K562 (cell line): ENCODE measurements around the gene ARHGAP10. TPM values are rescaled to one million over a fixed set of nuclear protein-coding genes. Genes with fewer than 3 reads are reported as not detected.

ENCODE experiments used
- ATAC-seq: fragments of 200-7000 bp; cut with Tn5 transposase; 3 replicates; pipeline ENCODE4 v1.9.1; 2020; ENCODE audit warnings: moderate library complexity
- BruUV-seq: library from RNA; stranded (reverse); fragments of 400-500 nt; replicated peaks from 2 replicates; lab custom pipeline; 2021; lab: Mats Ljungman, UMichigan
- CTCF ChIA-PET: fragments of 300-600 bp; formaldehyde crosslinking; extraction: SDS; loops from one replicate; lab custom pipeline; 2021; ENCODE audit warnings: low intra/inter-chr PET ratio; lab: Yijun Ruan, JAX
- POLR2A ChIA-PET: fragments of 300-600, 350-650 bp; sonication (Branson Sonifier 250); formaldehyde crosslinking; extraction: SDS; loops from one replicate; lab custom pipeline; 2021; ENCODE audit warnings: antibody characterized with exemption, inconsistent platforms; lab: Yijun Ruan, JAX
- DNase-seq, 4 experiments: peaks; one replicate each; pipeline versions ENCODE4 v3.0.0 to v3.0.0-alpha.2; 2011 to 2018; ENCODE audit warnings: low spot score in 3 of 4, mixed read lengths in 3 of 4; ENCODE audit errors: extremely low read depth in 1 of 4
- FAIRE-seq: peaks from 2 replicates; lab custom pipeline; 2011; peaks lifted over from hg19 to GRCh38; lab: Jason Lieb, UNC
- H2AFZ ChIP-seq: 2 replicates; pipeline ENCODE4 v1.6.0; 2011; ENCODE audit warnings: low read depth, low read length, control low read depth, inconsistent platforms
- H3K27ac ChIP-seq: fragments of 200-600 bp; 3 replicates; pipeline ENCODE4 v1.8.0; 2011; ENCODE audit warnings: low read depth, mild to moderate bottlenecking, control low read depth, inconsistent platforms, low read length, moderate library complexity, mixed read lengths; ENCODE audit errors: extremely low read depth
- H3K27me3 ChIP-seq, 2 experiments: fragments of 300-600 bp in 1 of 2; 2 replicates in 1 of 2; 3 replicates in 1 of 2; pipeline versions ENCODE4 v1.6.0 to v1.8.0; 2011; ENCODE audit warnings: inconsistent platforms in 2 of 2, low read length in 2 of 2, mild to moderate bottlenecking in 1 of 2, mixed read lengths in 1 of 2, moderate library complexity in 1 of 2; ENCODE audit not compliant: control insufficient read depth in 2 of 2, insufficient read depth in 2 of 2
- H3K36me3 ChIP-seq: fragments of 300-600 bp; 3 replicates; pipeline ENCODE4 v1.8.0; 2011; ENCODE audit warnings: mild to moderate bottlenecking, low read length, inconsistent platforms; ENCODE audit not compliant: control insufficient read depth, insufficient read depth
- H3K4me1 ChIP-seq, 2 experiments: fragments of 200-600 bp in 1 of 2; replicated peaks in 1 of 2; 2 replicates in 1 of 2; 3 replicates in 1 of 2; pipeline versions ENCODE4 v1.5.1 to v1.8.0; 2011; ENCODE audit warnings: inconsistent platforms in 2 of 2, low read length in 2 of 2, mild to moderate bottlenecking in 1 of 2, mixed read lengths in 1 of 2, moderate library complexity in 1 of 2; ENCODE audit not compliant: control insufficient read depth in 2 of 2, insufficient read depth in 2 of 2
- H3K4me2 ChIP-seq: 2 replicates; pipeline ENCODE4 v1.6.1; 2011; ENCODE audit warnings: low read length, control low read depth, inconsistent platforms, mixed read lengths; ENCODE audit not compliant: insufficient read depth
- H3K4me3 ChIP-seq: fragments of 200-600 bp; sonication (generic), shearing (Covaris generic); 2 replicates; pipeline ENCODE4 v1.5.1; 2016; ENCODE audit warnings: control low read depth, inconsistent platforms
- H3K79me2 ChIP-seq: fragments of 200-600 bp; 3 replicates; pipeline ENCODE4 v1.8.0; 2011; ENCODE audit warnings: low read length, inconsistent platforms; ENCODE audit not compliant: control insufficient read depth, insufficient read depth
- H3K9ac ChIP-seq, 2 experiments: 2 replicates each; pipeline versions ENCODE4 v1.6.0 to v1.6.1; 2011; ENCODE audit warnings: low read depth in 2 of 2, low read length in 2 of 2, control low read depth in 1 of 2, inconsistent platforms in 1 of 2, mild to moderate bottlenecking in 1 of 2, mixed read lengths in 1 of 2; ENCODE audit not compliant: insufficient read depth in 1 of 2
- H3K9me1 ChIP-seq: one replicate; pipeline ENCODE4 v1.6.0; 2011; ENCODE audit warnings: inconsistent platforms, mild to moderate bottlenecking, low read length, moderate library complexity; ENCODE audit not compliant: control insufficient read depth, insufficient read depth
- H3K9me3 ChIP-seq: replicated peaks from 2 replicates; pipeline ENCODE4 v1.5.1; 2011; ENCODE audit warnings: low read depth, low read length, inconsistent platforms; ENCODE audit not compliant: control insufficient read depth, insufficient read depth
- H4K20me1 ChIP-seq: replicated peaks from 2 replicates; pipeline ENCODE4 v1.6.1; 2011; ENCODE audit warnings: low read length, inconsistent platforms, mixed read lengths; ENCODE audit not compliant: control insufficient read depth, insufficient read depth
- EP400 ChIP-seq: fragments of 450-650 bp; IDR thresholded peaks from 2 replicates; pipeline ENCODE4 v1.6.1; 2017; ENCODE audit warnings: antibody characterized with exemption, mild to moderate bottlenecking, moderate library complexity
- SAP30 ChIP-seq: fragments of 200-600 bp; sonication (generic); IDR thresholded peaks from 2 replicates; pipeline ENCODE4 v1.6.1; 2012; ENCODE audit warnings: borderline replicate concordance, low read depth, mild to moderate bottlenecking, moderate library complexity, low read length, control low read depth, inconsistent platforms; ENCODE audit not compliant: insufficient read depth, poor library complexity, severe bottlenecking
- ZC3H4 ChIP-seq: sonication (generic); formaldehyde crosslinking; IDR thresholded peaks from 2 replicates; pipeline ENCODE4 v1.9.0; 2021; ENCODE audit warnings: missing genetic modification reagents, borderline replicate concordance
- WGBS: fragments of 100-300 bp; shearing (Covaris generic); methylation state at CpG from one replicate; pipeline ENCODE4 v1.1.6; 2016; ENCODE audit warnings: low coverage, mixed read lengths; ENCODE audit not compliant: insufficient coverage; ENCODE audit errors: missing lambda C conversion rate; 5-methylcytosine and 5-hydroxymethylcytosine counted together
- in situ Hi-C: fragments of 300-500 bp; cut with MboI; formaldehyde crosslinking; loops from 4 replicates; pipeline ENCODE4 v1.15.0; 2018; ENCODE audit warnings: inconsistent platforms, mixed read lengths
- intact Hi-C: fragments of 100-400 bp; cut with micrococcal nuclease; formaldehyde crosslinking; loops from 2 replicates; pipeline ENCODE4 v1.14.2; 2022
- polyA plus RNA-seq, 8 experiments: library from polyadenylated mRNA; depleted of rRNA in 4 of 8; stranded (reverse) in 5 of 8; unstranded in 3 of 8; fragments of >200 nt; fragmentation: Nextera tagmentation in 2 of 8; fragmentation: Illumina TruSeq in 1 of 8; extraction: Ambion mirVana in 2 of 8; extraction: Trizol in 1 of 8; gene quantifications; 2 replicates each; pipeline versions ENCODE4 v1.2.1 to v1.2.3, GENCODE V29; 2011 to 2014; ENCODE audit warnings: inconsistent platforms in 1 of 8, missing spikeins in 1 of 8
- total RNA-seq, 7 experiments: library from RNA; depleted of rRNA in 6 of 7; stranded (reverse); fragments of >200 nt in 6 of 7; fragmentation: Illumina TruSeq in 2 of 7; extraction: Trizol in 2 of 7; gene quantifications; 2 replicates each; pipeline versions ENCODE4 v1.2.1 to v1.2.3, GENCODE V29; 2011 to 2021; ENCODE audit warnings: low replicate concordance in 1 of 7
- TF ChIP-seq, protein P1 (sequence below): fragments of 250-450 bp; sonication (Bioruptor Pico); IDR thresholded peaks from 2 replicates; pipeline ENCODE4 v1.9.0; 2021; ENCODE audit warnings: mild to moderate bottlenecking
- TF ChIP-seq, protein P2 (sequence below): fragments of 450-650 bp; formaldehyde crosslinking; conservative IDR thresholded peaks from 2 replicates; pipeline ENCODE4 v1.4.0; 2022; ENCODE audit warnings: mild to moderate bottlenecking, missing genetic modification characterization
- TF ChIP-seq, protein P3 (sequence below), 2 experiments: fragments of 450-650 bp in 1 of 2; IDR thresholded peaks; 2 replicates each; pipeline ENCODE4 v1.6.1; 2011 to 2017; ENCODE audit warnings: low read depth in 2 of 2, antibody characterized with exemption in 1 of 2, borderline replicate concordance in 1 of 2, low read length in 1 of 2, mild to moderate bottlenecking in 1 of 2, mixed read lengths in 1 of 2; ENCODE audit not compliant: control insufficient read depth in 1 of 2

ARHGAP10 gene
- total and polyA plus RNA-seq, 9 of the 15 experiments (the other 6 are each of a cell fraction or from before 2014, with no cell fraction given): 0.03 to 0.22 (median 0.06) TPM; not detected in 3

DNA sequence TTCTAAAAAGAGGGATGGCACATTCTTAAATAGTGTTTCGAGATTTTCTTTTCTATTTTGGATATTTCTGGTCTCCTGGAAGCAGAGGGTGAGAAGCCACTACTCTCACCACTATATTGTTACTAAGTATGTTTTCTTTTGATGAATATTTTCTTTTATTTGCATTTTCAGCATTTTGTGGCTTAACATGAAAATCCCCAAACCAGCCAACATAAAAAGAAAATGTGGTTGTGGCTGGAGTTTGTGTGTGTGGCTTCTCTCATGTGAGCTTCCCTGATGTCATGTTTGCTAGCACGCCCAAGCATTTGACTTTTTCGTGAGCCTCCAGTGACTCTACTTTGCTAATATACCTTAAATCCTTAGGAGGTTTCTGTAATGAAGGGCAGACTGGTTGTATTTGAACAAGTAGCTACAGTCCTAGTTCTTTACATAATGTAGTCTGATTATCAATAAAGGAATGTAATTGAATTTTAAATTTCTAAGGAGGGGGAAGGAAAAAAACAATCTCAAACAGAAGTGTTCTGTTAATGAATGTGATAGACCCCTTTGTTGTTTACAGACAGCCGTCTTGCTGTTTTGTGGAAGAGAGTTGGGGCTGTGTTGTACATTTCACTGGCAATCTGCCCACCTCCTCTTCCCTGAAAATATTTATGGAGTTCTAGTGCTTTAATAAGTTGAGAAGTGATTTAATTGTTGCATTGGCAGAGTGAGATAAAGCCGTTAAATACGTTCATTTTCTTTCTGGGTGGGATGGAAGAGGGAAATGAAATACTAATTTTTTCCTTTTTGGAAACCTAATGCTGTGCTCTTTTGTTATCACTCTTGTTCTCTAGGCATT lies 114.6 kb downstream of the ARHGAP10 start:
- POLR2A ChIA-PET: no interaction called here
- FAIRE-seq: no peak
- TF ChIP-seq, protein P1, sequence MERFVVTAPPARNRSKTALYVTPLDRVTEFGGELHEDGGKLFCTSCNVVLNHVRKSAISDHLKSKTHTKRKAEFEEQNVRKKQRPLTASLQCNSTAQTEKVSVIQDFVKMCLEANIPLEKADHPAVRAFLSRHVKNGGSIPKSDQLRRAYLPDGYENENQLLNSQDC (CRISPR knock-in tag): no peak
- TF ChIP-seq ZC3H4 (no peak), EP400 (no peak), SAP30 (no peak)
- TF ChIP-seq, protein P2, sequence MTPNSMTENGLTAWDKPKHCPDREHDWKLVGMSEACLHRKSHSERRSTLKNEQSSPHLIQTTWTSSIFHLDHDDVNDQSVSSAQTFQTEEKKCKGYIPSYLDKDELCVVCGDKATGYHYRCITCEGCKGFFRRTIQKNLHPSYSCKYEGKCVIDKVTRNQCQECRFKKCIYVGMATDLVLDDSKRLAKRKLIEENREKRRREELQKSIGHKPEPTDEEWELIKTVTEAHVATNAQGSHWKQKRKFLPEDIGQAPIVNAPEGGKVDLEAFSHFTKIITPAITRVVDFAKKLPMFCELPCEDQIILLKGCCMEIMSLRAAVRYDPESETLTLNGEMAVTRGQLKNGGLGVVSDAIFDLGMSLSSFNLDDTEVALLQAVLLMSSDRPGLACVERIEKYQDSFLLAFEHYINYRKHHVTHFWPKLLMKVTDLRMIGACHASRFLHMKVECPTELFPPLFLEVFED: no peak
- TF ChIP-seq, protein P3, sequence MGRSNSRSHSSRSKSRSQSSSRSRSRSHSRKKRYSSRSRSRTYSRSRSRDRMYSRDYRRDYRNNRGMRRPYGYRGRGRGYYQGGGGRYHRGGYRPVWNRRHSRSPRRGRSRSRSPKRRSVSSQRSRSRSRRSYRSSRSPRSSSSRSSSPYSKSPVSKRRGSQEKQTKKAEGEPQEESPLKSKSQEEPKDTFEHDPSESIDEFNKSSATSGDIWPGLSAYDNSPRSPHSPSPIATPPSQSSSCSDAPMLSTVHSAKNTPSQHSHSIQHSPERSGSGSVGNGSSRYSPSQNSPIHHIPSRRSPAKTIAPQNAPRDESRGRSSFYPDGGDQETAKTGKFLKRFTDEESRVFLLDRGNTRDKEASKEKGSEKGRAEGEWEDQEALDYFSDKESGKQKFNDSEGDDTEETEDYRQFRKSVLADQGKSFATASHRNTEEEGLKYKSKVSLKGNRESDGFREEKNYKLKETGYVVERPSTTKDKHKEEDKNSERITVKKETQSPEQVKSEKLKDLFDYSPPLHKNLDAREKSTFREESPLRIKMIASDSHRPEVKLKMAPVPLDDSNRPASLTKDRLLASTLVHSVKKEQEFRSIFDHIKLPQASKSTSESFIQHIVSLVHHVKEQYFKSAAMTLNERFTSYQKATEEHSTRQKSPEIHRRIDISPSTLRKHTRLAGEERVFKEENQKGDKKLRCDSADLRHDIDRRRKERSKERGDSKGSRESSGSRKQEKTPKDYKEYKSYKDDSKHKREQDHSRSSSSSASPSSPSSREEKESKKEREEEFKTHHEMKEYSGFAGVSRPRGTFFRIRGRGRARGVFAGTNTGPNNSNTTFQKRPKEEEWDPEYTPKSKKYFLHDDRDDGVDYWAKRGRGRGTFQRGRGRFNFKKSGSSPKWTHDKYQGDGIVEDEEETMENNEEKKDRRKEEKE (IDR thresholded peaks at IDR 0.05; ENCODE audit: borderline replicate concordance in 1 of 2, control insufficient read depth in 1 of 2, low read depth in 2 of 2, low read length in 1 of 2): no peak

More for the DNA sequence above, 114.6 kb downstream of the ARHGAP10 start:
- H3K9ac ChIP-seq: no peak overlapping the region
- H4K20me1 ChIP-seq: no peaks in the 10 kb centered on the region
- BruUV-seq: no TSS peak
- no peaks in the 10 kb centered on the region; a peak in 1 of 5 replicates for H3K27me3 ChIP-seq
- H3K9me3 ChIP-seq: no peaks in the 10 kb centered on the region; the same call in 1 of the 2 replicates
- intact Hi-C loops (no loop called here), in situ Hi-C loops (no loop called here)
- no peaks in the 10 kb centered on the region for H3K36me3 ChIP-seq
- no peak overlapping the region for H3K4me2 ChIP-seq
- DNase-seq (no peak), ATAC-seq (no peak)
- 1% methylated on average over 6 of the region's 6 CpGs for WGBS
- H3K4me1 ChIP-seq: no peaks in the 10 kb centered on the region; a peak in 1 of 5 replicates
- H3K79me2 ChIP-seq: no peaks in the 10 kb centered on the region
- CTCF ChIA-PET: no interaction called here
- no peaks in the 10 kb centered on the region for H3K9me1 ChIP-seq
- no peak overlapping the region for H3K4me3 ChIP-seq
- H3K27ac ChIP-seq: no peak overlapping the region
- no peak overlapping the region for H2AFZ ChIP-seq
